Measurements from ENCODE around the gene ZNF236. TPM values are rescaled to one million over a fixed set of nuclear protein-coding genes. Genes with fewer than 3 reads are reported as not detected.

The ZNF236 gene
- total and polyA plus RNA-seq, 2 of the 8 experiments (the other 6 are each of a cell fraction or from before 2014, with no cell fraction given), result 6.7 to 14.5 TPM

- Histone ChIP-seq H3K4me3 (ENCODE audit: extremely low read depth in 1 of 4, insufficient read depth in 2 of 4, low read depth in 3 of 4, low read length in 4 of 4) (no peak overlapping the region), H4K20me1 (replicated peaks in 1 of 2; ENCODE audit: control insufficient read depth in 1 of 2, insufficient read depth in 2 of 2, low read length in 2 of 2) (no peaks in the 10 kb centered on the region), H3K36me3 (ENCODE audit: control insufficient read depth in 2 of 4, insufficient read depth in 4 of 4, low read length in 3 of 4) (no peaks in the 10 kb centered on the region), H4K91ac (replicated peaks; ENCODE audit: insufficient read length, low read length) (no peak overlapping the region), H3K27ac (ENCODE audit: low read depth, low read length) (no peak overlapping the region), H3K79me2 (ENCODE audit: control insufficient read depth in 1 of 2, insufficient read depth in 2 of 2, low read length in 2 of 2) (no peaks in the 10 kb centered on the region), H2BK12ac (ENCODE audit: low read depth, low read length) (no peak overlapping the region), H3K79me1 (ENCODE audit: low read depth, low read length) (no peaks in the 10 kb centered on the region), H2BK20ac (ENCODE audit: low read length) (no peak overlapping the region), H2AK5ac (ENCODE audit: low read depth, low read length) (no peak overlapping the region), H3K4me1 (replicated peaks in 1 of 4; ENCODE audit: control insufficient read depth in 3 of 4, insufficient read depth in 4 of 4, low read length in 3 of 4) (peaks cover 0 to 2% (median 0%) of the 10 kb centered on the region in 4 experiments; a peak in 2 of 7 replicates), H4K8ac (ENCODE audit: extremely low read depth, insufficient read depth, low read length) (no peak overlapping the region), H3K9me3 (ENCODE audit: insufficient read depth in 2 of 2, low read depth in 1 of 2, low read length in 1 of 2) (no peaks in the 10 kb centered on the region), H3K27me3 (replicated peaks in 1 of 4; ENCODE audit: control insufficient read depth in 3 of 4, extremely low read depth in 1 of 4, insufficient read depth in 3 of 4, low read length in 3 of 4) (no peaks in the 10 kb centered on the region), H4K5ac (ENCODE audit: insufficient read length, low read depth, low read length) (no peak overlapping the region), H2BK15ac (ENCODE audit: low read length) (no peak overlapping the region), H3K4ac (replicated peaks; ENCODE audit: insufficient read length, low read depth, low read length) (no peak overlapping the region), H3K4me2 (ENCODE audit: insufficient read depth in 1 of 2, low read depth in 2 of 2, low read length in 2 of 2) (no peak overlapping the region), H3K23ac (ENCODE audit: insufficient read length) (no peak overlapping the region), H2AFZ (ENCODE audit: low read length) (no peak overlapping the region), H3K9ac (replicated peaks in 1 of 4; ENCODE audit: extremely low read depth in 1 of 4, low read depth in 3 of 4, low read length in 3 of 4) (no peak overlapping the region), H2BK120ac (replicated peaks; ENCODE audit: low read depth, low read length) (no peak overlapping the region), H2BK5ac (ENCODE audit: low read depth, low read length) (no peak overlapping the region), H3K18ac (ENCODE audit: extremely low read depth, low read length) (no peak overlapping the region), H3K23me2 (ENCODE audit: low read depth, low read length) (no peaks in the 10 kb centered on the region; the same call in 1 of the 2 replicates), H3K56ac (replicated peaks; ENCODE audit: insufficient read length, low read depth, low read length) (no peak overlapping the region), H3K14ac (ENCODE audit: insufficient read length) (no peak overlapping the region)
- WGBS, 2 experiments (ENCODE audit: extremely low coverage in 1 of 2, insufficient coverage in 1 of 2, insufficient read length in 1 of 2, insufficient replicate concordance in 2 of 2, low coverage in 1 of 2, low lambda C conversion rate in 2 of 2, missing lambda C conversion rate in 1 of 2), result 86% methylated on average over 7 of the region's 7 CpGs; no CpG with 5 or more reads in 1 of the 2 experiments
- DNase-seq (ENCODE audit: low read depth in 1 of 2, low spot score in 2 of 2) (no peak), FAIRE-seq (peak; percentile 36)
- ChIA-PET CTCF (ENCODE audit: partially characterized antibody) (interaction anchor here (0.7 to 1.6 kb wide), 6 partner anchors 13 to 425 kb away, joined by 3 to 6 read pairs (median 5); no protein-coding TSS in a partner anchor), POLR2A (ENCODE audit: partially characterized antibody) (interaction anchor here (1.0 to 1.2 kb wide), 3 partner anchors 11 to 19 kb away, joined by 3 read pairs; no protein-coding TSS in a partner anchor)
- TF ChIP-seq CTCF (IDR thresholded peaks at IDR 0.05; ENCODE audit: control extremely low read depth in 1 of 3, insufficient read depth in 1 of 3, low read depth in 1 of 3, low read length in 3 of 3), result no peak
- no peak for TF ChIP-seq POLR2A (IDR thresholded peaks at IDR 0.05; ENCODE audit: control extremely low read depth in 1 of 2, low read depth in 2 of 2, low read length in 2 of 2)
- no peak for TF ChIP-seq EZH2 (IDR thresholded peaks at IDR 0.05; ENCODE audit: low read depth, low read length, severe bottlenecking)
- TF ChIP-seq CREB1 (IDR thresholded peaks at IDR 0.05), result no peak
- no peak for TF ChIP-seq ZNF274 (IDR thresholded peaks at IDR 0.05; ENCODE audit: borderline replicate concordance, extremely low read depth, low read length)
- TF ChIP-seq CBX8 (IDR thresholded peaks at IDR 0.05; ENCODE audit: borderline replicate concordance, low read depth, low read length), result no peak
- TF ChIP-seq TEAD4 (IDR thresholded peaks at IDR 0.05; ENCODE audit: low read depth, low read length), result no peak
- no peak for TF ChIP-seq KDM1A (IDR thresholded peaks at IDR 0.05; ENCODE audit: borderline replicate concordance, low read length)
These were observed 17.1 kb upstream of the ZNF236 start for GRCh38 chr18:76805221-76805620.

All from H1 (cell line).